ENCODE results near the gene MSH5. TPM values are rescaled to one million over a fixed set of nuclear protein-coding genes. Genes with fewer than 3 reads are reported as not detected.

Gene MSH5
- polyA plus RNA-seq, 2 of the 4 experiments (the other 2 are of a cell fraction), result 17.4 to 36.5 TPM

GRCh38 chr6:31741815-31742214 is 2.0 kb downstream of the MSH5 start:
- FAIRE-seq, result no peak
- CTCF ChIA-PET, result interaction anchor here (0.7 to 2.1 kb wide), 3 partner anchors 12 to 149 kb away, joined by 3 to 4 read pairs (median 3); partner anchors contain the start of gene NCR3

GRCh38 chr6:31742894-31743293 is 3.1 kb downstream of the MSH5 start:
- no peak for FAIRE-seq

More at GRCh38 chr6:31741815-31742214, 2.0 kb downstream of the MSH5 start:
- H3K4me3 ChIP-seq, result no peak overlapping the region
- no peak overlapping the region for H3K4me2 ChIP-seq
- H3K27ac ChIP-seq, result no peak overlapping the region; a peak in 1 of 6 replicates
- no peak for ATAC-seq
- 88% methylated on average over 2 of the region's 2 CpGs for WGBS (ENCODE audit: missing lambda C conversion rate)
- H3K9me3 ChIP-seq, result no peaks in the 10 kb centered on the region
- POLR2A ChIA-PET, result no interaction called here
- no peak for DNase-seq (ENCODE audit: low read depth in 1 of 2, low spot score in 1 of 2)
- peaks cover 38% of the 10 kb centered on the region for H3K4me1 ChIP-seq
- no peak for TF ChIP-seq MYC (IDR thresholded peaks at IDR 0.05; ENCODE audit: borderline replicate concordance, low read length)
- TF ChIP-seq, protein P1, sequence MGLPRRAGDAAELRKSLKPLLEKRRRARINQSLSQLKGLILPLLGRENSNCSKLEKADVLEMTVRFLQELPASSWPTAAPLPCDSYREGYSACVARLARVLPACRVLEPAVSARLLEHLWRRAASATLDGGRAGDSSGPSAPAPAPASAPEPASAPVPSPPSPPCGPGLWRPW (IDR thresholded peaks at IDR 0.05), result no peak
- TF ChIP-seq EHF (CRISPR knock-in tag; IDR thresholded peaks at IDR 0.05), result no peak
- TF ChIP-seq CBX2 (IDR thresholded peaks at IDR 0.05; ENCODE audit: borderline replicate concordance, low read depth), result no peak
- no peak for TF ChIP-seq POLR2A (IDR thresholded peaks at IDR 0.05; ENCODE audit: low read length)
- TF ChIP-seq CEBPB (IDR thresholded peaks at IDR 0.05), result no peak
- no peak for TF ChIP-seq TFCP2L1 (CRISPR knock-in tag; IDR thresholded peaks at IDR 0.05)
- TF ChIP-seq, protein P2, sequence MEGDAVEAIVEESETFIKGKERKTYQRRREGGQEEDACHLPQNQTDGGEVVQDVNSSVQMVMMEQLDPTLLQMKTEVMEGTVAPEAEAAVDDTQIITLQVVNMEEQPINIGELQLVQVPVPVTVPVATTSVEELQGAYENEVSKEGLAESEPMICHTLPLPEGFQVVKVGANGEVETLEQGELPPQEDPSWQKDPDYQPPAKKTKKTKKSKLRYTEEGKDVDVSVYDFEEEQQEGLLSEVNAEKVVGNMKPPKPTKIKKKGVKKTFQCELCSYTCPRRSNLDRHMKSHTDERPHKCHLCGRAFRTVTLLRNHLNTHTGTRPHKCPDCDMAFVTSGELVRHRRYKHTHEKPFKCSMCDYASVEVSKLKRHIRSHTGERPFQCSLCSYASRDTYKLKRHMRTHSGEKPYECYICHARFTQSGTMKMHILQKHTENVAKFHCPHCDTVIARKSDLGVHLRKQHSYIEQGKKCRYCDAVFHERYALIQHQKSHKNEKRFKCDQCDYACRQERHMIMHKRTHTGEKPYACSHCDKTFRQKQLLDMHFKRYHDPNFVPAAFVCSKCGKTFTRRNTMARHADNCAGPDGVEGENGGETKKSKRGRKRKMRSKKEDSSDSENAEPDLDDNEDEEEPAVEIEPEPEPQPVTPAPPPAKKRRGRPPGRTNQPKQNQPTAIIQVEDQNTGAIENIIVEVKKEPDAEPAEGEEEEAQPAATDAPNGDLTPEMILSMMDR (IDR thresholded peaks at IDR 0.05), result no peak
- TF ChIP-seq SREBF2 (IDR thresholded peaks at IDR 0.05), result no peak
- TF ChIP-seq POLR2AphosphoS2 (conservative IDR thresholded peaks at IDR 0.05; ENCODE audit: low read length), result no peak
- TF ChIP-seq RARB (CRISPR knock-in tag; IDR thresholded peaks at IDR 0.05), result no peak
- no peak for TF ChIP-seq TP53 (CRISPR knock-in tag; IDR thresholded peaks at IDR 0.05)

DNA sequence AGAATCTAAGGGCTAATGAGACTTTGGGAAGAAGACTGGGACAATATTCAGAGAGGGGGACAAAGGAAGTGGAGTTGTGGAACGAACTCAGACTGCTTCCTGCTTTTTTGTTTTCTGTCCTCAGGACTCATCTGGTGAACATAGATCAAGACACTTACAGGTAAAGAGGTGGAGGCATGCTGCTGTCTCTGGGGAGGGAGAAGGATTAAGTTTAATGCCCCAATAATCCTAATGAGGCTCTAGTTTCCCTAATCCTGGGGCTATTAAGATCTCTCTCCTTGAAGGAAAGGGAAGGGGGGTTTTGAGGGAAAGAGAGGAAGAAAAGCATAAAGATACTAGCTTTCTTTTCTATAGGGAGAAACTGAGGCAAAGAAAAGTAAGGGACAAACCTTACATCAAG is 4.6 kb downstream of the MSH5 start:
- CTCF ChIA-PET, result interaction anchor here (1.2 kb wide), 1 partner anchor 32 kb away, joined by 3 read pairs; no protein-coding TSS in a partner anchor
- no peak overlapping the region for H3K4me2 ChIP-seq
- TF ChIP-seq HDAC2 (IDR thresholded peaks at IDR 0.05) (no peak), NPAS2 (CRISPR knock-in tag; IDR thresholded peaks at IDR 0.05; ENCODE audit: borderline replicate concordance) (no peak), RFX5 (IDR thresholded peaks at IDR 0.05) (no peak), MAZ (IDR thresholded peaks at IDR 0.05; ENCODE audit: borderline replicate concordance, low read depth, low read length) (no peak), JUN (IDR thresholded peaks at IDR 0.05) (no peak), HOXA7 (CRISPR knock-in tag; IDR thresholded peaks at IDR 0.05) (no peak), RAD21 (conservative IDR thresholded peaks at IDR 0.05 in 1 of 2, IDR thresholded peaks at IDR 0.05 in 1 of 2) (no peak), MYC (IDR thresholded peaks at IDR 0.05; ENCODE audit: borderline replicate concordance, low read length) (no peak)
- TF ChIP-seq, protein P3, sequence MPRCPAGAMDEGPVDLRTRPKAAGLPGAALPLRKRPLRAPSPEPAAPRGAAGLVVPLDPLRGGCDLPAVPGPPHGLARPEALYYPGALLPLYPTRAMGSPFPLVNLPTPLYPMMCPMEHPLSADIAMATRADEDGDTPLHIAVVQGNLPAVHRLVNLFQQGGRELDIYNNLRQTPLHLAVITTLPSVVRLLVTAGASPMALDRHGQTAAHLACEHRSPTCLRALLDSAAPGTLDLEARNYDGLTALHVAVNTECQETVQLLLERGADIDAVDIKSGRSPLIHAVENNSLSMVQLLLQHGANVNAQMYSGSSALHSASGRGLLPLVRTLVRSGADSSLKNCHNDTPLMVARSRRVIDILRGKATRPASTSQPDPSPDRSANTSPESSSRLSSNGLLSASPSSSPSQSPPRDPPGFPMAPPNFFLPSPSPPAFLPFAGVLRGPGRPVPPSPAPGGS (IDR thresholded peaks at IDR 0.05), result no peak
- TF ChIP-seq, protein P4, sequence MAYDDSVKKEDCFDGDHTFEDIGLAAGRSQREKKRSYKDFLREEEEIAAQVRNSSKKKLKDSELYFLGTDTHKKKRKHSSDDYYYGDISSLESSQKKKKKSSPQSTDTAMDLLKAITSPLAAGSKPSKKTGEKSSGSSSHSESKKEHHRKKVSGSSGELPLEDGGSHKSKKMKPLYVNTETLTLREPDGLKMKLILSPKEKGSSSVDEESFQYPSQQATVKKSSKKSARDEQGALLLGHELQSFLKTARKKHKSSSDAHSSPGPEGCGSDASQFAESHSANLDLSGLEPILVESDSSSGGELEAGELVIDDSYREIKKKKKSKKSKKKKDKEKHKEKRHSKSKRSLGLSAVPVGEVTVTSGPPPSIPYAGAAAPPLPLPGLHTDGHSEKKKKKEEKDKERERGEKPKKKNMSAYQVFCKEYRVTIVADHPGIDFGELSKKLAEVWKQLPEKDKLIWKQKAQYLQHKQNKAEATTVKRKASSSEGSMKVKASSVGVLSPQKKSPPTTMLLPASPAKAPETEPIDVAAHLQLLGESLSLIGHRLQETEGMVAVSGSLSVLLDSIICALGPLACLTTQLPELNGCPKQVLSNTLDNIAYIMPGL (CRISPR knock-in tag; IDR thresholded peaks at IDR 0.05; ENCODE audit: borderline replicate concordance), result no peak

More at GRCh38 chr6:31742894-31743293, 3.1 kb downstream of the MSH5 start:
- POLR2A ChIA-PET, result no interaction called here
- H3K4me1 ChIP-seq, result peaks cover 27% of the 10 kb centered on the region
- no peak overlapping the region for H3K4me3 ChIP-seq
- no peaks in the 10 kb centered on the region for H3K9me3 ChIP-seq
- TF ChIP-seq RAD21 (conservative IDR thresholded peaks at IDR 0.05 in 1 of 2, IDR thresholded peaks at IDR 0.05 in 1 of 2), result no peak
- TF ChIP-seq SMC3 (IDR thresholded peaks at IDR 0.05), result no peak
- TF ChIP-seq, protein P5, sequence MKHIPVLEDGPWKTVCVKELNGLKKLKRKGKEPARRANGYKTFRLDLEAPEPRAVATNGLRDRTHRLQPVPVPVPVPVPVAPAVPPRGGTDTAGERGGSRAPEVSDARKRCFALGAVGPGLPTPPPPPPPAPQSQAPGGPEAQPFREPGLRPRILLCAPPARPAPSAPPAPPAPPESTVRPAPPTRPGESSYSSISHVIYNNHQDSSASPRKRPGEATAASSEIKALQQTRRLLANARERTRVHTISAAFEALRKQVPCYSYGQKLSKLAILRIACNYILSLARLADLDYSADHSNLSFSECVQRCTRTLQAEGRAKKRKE (CRISPR knock-in tag; IDR thresholded peaks at IDR 0.05; ENCODE audit: low read depth), result no peak
- TF ChIP-seq EP300 (IDR thresholded peaks at IDR 0.05), result no peak
- no peak for TF ChIP-seq POLR2A (IDR thresholded peaks at IDR 0.05; ENCODE audit: low read length)
- TF ChIP-seq, protein P1 (IDR thresholded peaks at IDR 0.05), result no peak
- no peak for TF ChIP-seq MAZ (IDR thresholded peaks at IDR 0.05; ENCODE audit: borderline replicate concordance, low read depth, low read length)
- no peak for TF ChIP-seq PBX3 (IDR thresholded peaks at IDR 0.05)
- no peak for TF ChIP-seq ZC3H11A (IDR thresholded peaks at IDR 0.05)
- TF ChIP-seq NR3C1 (IDR thresholded peaks at IDR 0.05), result no peak
- no peak overlapping the region for H3K4me2 ChIP-seq
- DNase-seq (ENCODE audit: low read depth in 1 of 2, low spot score in 1 of 2), result no peak
- 98% methylated on average over 3 of the region's 3 CpGs for WGBS (ENCODE audit: missing lambda C conversion rate)
- CTCF ChIA-PET, result interaction anchor here (0.8 to 2.1 kb wide), 2 partner anchors 13 to 27 kb away, joined by 3 to 4 read pairs; no protein-coding TSS in a partner anchor
- no peak overlapping the region for H3K27ac ChIP-seq
- ATAC-seq, result no peak

More for the DNA sequence above, 4.6 kb downstream of the MSH5 start:
- WGBS (ENCODE audit: missing lambda C conversion rate), result 79% methylated on average over 1 of the region's 1 CpG
- ATAC-seq (no peak), FAIRE-seq (no peak), DNase-seq (ENCODE audit: low read depth in 1 of 2, low spot score in 1 of 2) (no peak)
- no peaks in the 10 kb centered on the region for H3K9me3 ChIP-seq
- POLR2A ChIA-PET, result no interaction called here
- peaks cover 14% of the 10 kb centered on the region for H3K4me1 ChIP-seq
- H3K4me3 ChIP-seq, result no peak overlapping the region
- H3K27ac ChIP-seq, result no peak overlapping the region

Data from A549 (cell line).